ENCODE results near the gene STX12.

Gene STX12

GRCh38 chr1:27862004-27862403 is 89.0 kb downstream of the STX12 start:
- H3K9me3 ChIP-seq (ENCODE audit: insufficient read depth, low read depth, low read length) = no peaks in the 10 kb centered on the region
- no peak for TF ChIP-seq EZH2phosphoT487 (IDR thresholded peaks at IDR 0.05; ENCODE audit: borderline replicate concordance)
- TF ChIP-seq, protein P1, sequence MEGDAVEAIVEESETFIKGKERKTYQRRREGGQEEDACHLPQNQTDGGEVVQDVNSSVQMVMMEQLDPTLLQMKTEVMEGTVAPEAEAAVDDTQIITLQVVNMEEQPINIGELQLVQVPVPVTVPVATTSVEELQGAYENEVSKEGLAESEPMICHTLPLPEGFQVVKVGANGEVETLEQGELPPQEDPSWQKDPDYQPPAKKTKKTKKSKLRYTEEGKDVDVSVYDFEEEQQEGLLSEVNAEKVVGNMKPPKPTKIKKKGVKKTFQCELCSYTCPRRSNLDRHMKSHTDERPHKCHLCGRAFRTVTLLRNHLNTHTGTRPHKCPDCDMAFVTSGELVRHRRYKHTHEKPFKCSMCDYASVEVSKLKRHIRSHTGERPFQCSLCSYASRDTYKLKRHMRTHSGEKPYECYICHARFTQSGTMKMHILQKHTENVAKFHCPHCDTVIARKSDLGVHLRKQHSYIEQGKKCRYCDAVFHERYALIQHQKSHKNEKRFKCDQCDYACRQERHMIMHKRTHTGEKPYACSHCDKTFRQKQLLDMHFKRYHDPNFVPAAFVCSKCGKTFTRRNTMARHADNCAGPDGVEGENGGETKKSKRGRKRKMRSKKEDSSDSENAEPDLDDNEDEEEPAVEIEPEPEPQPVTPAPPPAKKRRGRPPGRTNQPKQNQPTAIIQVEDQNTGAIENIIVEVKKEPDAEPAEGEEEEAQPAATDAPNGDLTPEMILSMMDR (conservative IDR thresholded peaks at IDR 0.05; ENCODE audit: low read length) = no peak
- no peak overlapping the region for H2AFZ ChIP-seq (ENCODE audit: low read length)
- H3K4me3 ChIP-seq (ENCODE audit: low read length, poor library complexity, severe bottlenecking) = no peak overlapping the region
- H3F3A ChIP-seq (ENCODE audit: low read depth) = no peaks in the 10 kb centered on the region
- H3K4me2 ChIP-seq (ENCODE audit: low read depth, low read length, poor library complexity, severe bottlenecking) = no peak overlapping the region
- peaks cover 23% of the 10 kb centered on the region for H3K4me1 ChIP-seq (ENCODE audit: insufficient read depth, low read length, poor library complexity, severe bottlenecking)
- no peaks in the 10 kb centered on the region for H3K27me3 ChIP-seq (ENCODE audit: insufficient read depth, low read length, poor library complexity, severe bottlenecking)
- no peak overlapping the region for H3K9ac ChIP-seq (ENCODE audit: low read depth, low read length, poor library complexity, severe bottlenecking)
- H4K20me1 ChIP-seq (ENCODE audit: insufficient read depth, low read length, poor library complexity, severe bottlenecking) = no peaks in the 10 kb centered on the region
- H3K9me2 ChIP-seq (replicated peaks; ENCODE audit: low read depth, low read length) = no peaks in the 10 kb centered on the region
- H3K36me3 ChIP-seq (ENCODE audit: insufficient read depth, low read length) = no peaks in the 10 kb centered on the region
- no peaks in the 10 kb centered on the region for H3K79me2 ChIP-seq (ENCODE audit: insufficient read depth, low read length)

DNA sequence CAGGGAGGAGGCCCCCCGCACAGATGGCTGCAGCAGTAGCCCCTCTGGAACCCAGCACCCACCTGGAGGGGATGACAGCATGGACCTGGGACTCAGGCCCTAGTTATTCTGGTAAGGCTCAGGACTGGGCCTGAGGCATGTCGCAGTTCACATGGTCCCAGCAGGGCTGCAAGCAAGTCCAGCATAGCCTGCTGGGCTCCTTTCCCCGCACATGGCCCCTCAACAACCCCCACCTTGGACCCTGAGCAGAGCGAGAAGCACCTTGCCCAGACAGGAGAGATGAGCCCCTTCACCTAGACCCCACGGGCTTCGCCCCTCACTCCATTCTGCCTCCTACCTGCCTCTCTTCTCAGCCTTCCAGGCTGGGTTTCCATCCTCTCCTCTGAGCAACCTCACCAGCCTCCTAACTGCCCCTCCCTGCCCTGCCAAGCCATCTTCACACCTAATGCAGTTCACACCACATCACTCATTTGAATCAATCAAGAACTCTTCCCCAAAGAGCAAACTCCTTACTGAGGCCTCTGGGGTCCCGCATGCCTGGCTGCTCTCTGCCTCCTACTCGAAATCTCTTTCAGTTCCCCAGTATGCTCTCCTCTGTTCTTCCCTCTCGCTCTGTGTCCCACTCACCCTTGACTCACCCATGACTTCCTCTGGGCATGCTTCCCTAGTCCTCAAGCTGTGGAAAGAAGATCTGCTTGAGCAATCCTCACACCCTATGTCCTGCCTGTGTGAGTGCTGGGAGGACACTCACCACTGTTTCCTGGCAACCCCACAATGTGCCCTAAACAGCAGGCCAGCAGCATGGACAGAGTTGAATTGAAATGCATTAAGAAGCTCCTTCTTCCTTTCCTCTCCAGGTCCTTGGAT is 89.9 kb downstream of the STX12 start:
- H3K9me2 ChIP-seq (replicated peaks; ENCODE audit: low read depth, low read length) = no peaks in the 10 kb centered on the region
- H3K27me3 ChIP-seq (ENCODE audit: insufficient read depth, low read length, poor library complexity, severe bottlenecking) = no peaks in the 10 kb centered on the region
- H2AFZ ChIP-seq (ENCODE audit: low read length) = peak overlapping the region; percentile 84
- no peak overlapping the region for H3K4me3 ChIP-seq (ENCODE audit: low read length, poor library complexity, severe bottlenecking)
- H3F3A ChIP-seq (ENCODE audit: low read depth) = no peaks in the 10 kb centered on the region
- H3K9me3 ChIP-seq (ENCODE audit: insufficient read depth, low read depth, low read length) = no peaks in the 10 kb centered on the region
- no peaks in the 10 kb centered on the region for H3K36me3 ChIP-seq (ENCODE audit: insufficient read depth, low read length)
- peaks cover 23% of the 10 kb centered on the region for H3K4me1 ChIP-seq (ENCODE audit: insufficient read depth, low read length, poor library complexity, severe bottlenecking)
- H3K4me2 ChIP-seq (ENCODE audit: low read depth, low read length, poor library complexity, severe bottlenecking) = peak overlapping the region; percentile 27
- TF ChIP-seq, protein P1 (conservative IDR thresholded peaks at IDR 0.05; ENCODE audit: low read length) = no peak
- TF ChIP-seq EZH2phosphoT487 (IDR thresholded peaks at IDR 0.05; ENCODE audit: borderline replicate concordance) = no peak
- H3K9ac ChIP-seq (ENCODE audit: low read depth, low read length, poor library complexity, severe bottlenecking) = peak overlapping the region; percentile 30
- no peaks in the 10 kb centered on the region for H4K20me1 ChIP-seq (ENCODE audit: insufficient read depth, low read length, poor library complexity, severe bottlenecking)
- no peaks in the 10 kb centered on the region for H3K79me2 ChIP-seq (ENCODE audit: insufficient read depth, low read length)

GRCh38 chr1:27863538-27863915 is 90.5 kb downstream of the STX12 start:
- H3K9ac ChIP-seq (ENCODE audit: low read depth, low read length, poor library complexity, severe bottlenecking) = peak overlapping the region; percentile 30
- H3K4me1 ChIP-seq (ENCODE audit: insufficient read depth, low read length, poor library complexity, severe bottlenecking) = peaks cover 23% of the 10 kb centered on the region
- TF ChIP-seq, protein P1 (conservative IDR thresholded peaks at IDR 0.05; ENCODE audit: low read length) = no peak
- TF ChIP-seq EZH2phosphoT487 (IDR thresholded peaks at IDR 0.05; ENCODE audit: borderline replicate concordance) = no peak
- H2AFZ ChIP-seq (ENCODE audit: low read length) = peak overlapping the region; percentile 84
- no peaks in the 10 kb centered on the region for H3K9me2 ChIP-seq (replicated peaks; ENCODE audit: low read depth, low read length)
- no peaks in the 10 kb centered on the region for H4K20me1 ChIP-seq (ENCODE audit: insufficient read depth, low read length, poor library complexity, severe bottlenecking)
- H3K27me3 ChIP-seq (ENCODE audit: insufficient read depth, low read length, poor library complexity, severe bottlenecking) = no peaks in the 10 kb centered on the region
- H3F3A ChIP-seq (ENCODE audit: low read depth) = no peaks in the 10 kb centered on the region
- H3K9me3 ChIP-seq (ENCODE audit: insufficient read depth, low read depth, low read length) = no peaks in the 10 kb centered on the region
- H3K79me2 ChIP-seq (ENCODE audit: insufficient read depth, low read length) = no peaks in the 10 kb centered on the region
- H3K4me2 ChIP-seq (ENCODE audit: low read depth, low read length, poor library complexity, severe bottlenecking) = peak overlapping the region; percentile 27
- no peak overlapping the region for H3K4me3 ChIP-seq (ENCODE audit: low read length, poor library complexity, severe bottlenecking)
- no peaks in the 10 kb centered on the region for H3K36me3 ChIP-seq (ENCODE audit: insufficient read depth, low read length)
